NCI-H1048 (cell line): ENCODE measurements around the gene BLACAT1.

Experiments
- DNase-seq: peaks from one replicate; lab custom pipeline; 2025; lab: John Stamatoyannopoulos, UW

Gene BLACAT1

GRCh38 chr1:205453466-205453865 is 2.4 kb downstream of the BLACAT1 start:
- no peak for DNase-seq

GRCh38 chr1:205452933-205453332 is 2.9 kb downstream of the BLACAT1 start:
- DNase-seq, result no peak

- no peak for DNase-seq
Observed at GRCh38 chr1:205452364-205452763, 3.5 kb downstream of the BLACAT1 start.

GRCh38 chr1:205451759-205452164 is 4.1 kb downstream of the BLACAT1 start:
- DNase-seq, result no peak

- no peak for DNase-seq
Observed at GRCh38 chr1:205451202-205451601, 4.6 kb downstream of the BLACAT1 start.

GRCh38 chr1:205450448-205450847 is 5.4 kb downstream of the BLACAT1 start:
- no peak for DNase-seq

- no peak for DNase-seq
Observed at GRCh38 chr1:205449750-205450443, 5.9 kb downstream of the BLACAT1 start.

- DNase-seq, result no peak
Observed at GRCh38 chr1:205449254-205449749, 6.5 kb downstream of the BLACAT1 start.

- DNase-seq, result no peak
Observed at GRCh38 chr1:205448540-205449253, 7.1 kb downstream of the BLACAT1 start.

- no peak for DNase-seq
Observed at GRCh38 chr1:205447457-205448341, 8.1 kb downstream of the BLACAT1 start.

- no peak for DNase-seq
Observed at GRCh38 chr1:205446828-205447227, 9.0 kb downstream of the BLACAT1 start.

GRCh38 chr1:205445646-205445935 is 10.3 kb downstream of the BLACAT1 start:
- DNase-seq, result no peak

- no peak for DNase-seq
Observed at GRCh38 chr1:205444931-205445645, 10.8 kb downstream of the BLACAT1 start.

GRCh38 chr1:205444300-205444930 is 11.4 kb downstream of the BLACAT1 start:
- no peak for DNase-seq

GRCh38 chr1:205443585-205444299 is 12.1 kb downstream of the BLACAT1 start:
- DNase-seq, result no peak

- DNase-seq, result no peak
Observed at GRCh38 chr1:205442051-205442725, 13.7 kb downstream of the BLACAT1 start.

- no peak for DNase-seq
Observed at GRCh38 chr1:205441716-205442050, 14.2 kb downstream of the BLACAT1 start.

- DNase-seq, result no peak
Observed at GRCh38 chr1:205441318-205441633, 14.6 kb downstream of the BLACAT1 start.

GRCh38 chr1:205440476-205441317 is 15.1 kb downstream of the BLACAT1 start:
- DNase-seq, result peak; percentile 33

GRCh38 chr1:205440121-205440475 is 15.7 kb downstream of the BLACAT1 start:
- no peak for DNase-seq
